DND-41 (cell line): ENCODE data around the gene ERCC1.

ENCODE experiments used
- ATAC-seq: fragments of 200-7000 bp; cut with Tn5 transposase; 3 replicates; pipeline ENCODE4 v1.9.1; 2021; ENCODE audit warnings: low read depth; ENCODE audit not compliant: insufficient read depth
- DNase-seq: peaks from one replicate; pipeline ENCODE4 v3.0.0-alpha.2; 2020
- H2AFZ ChIP-seq: 2 replicates; pipeline ENCODE4 v1.6.0; 2012; ENCODE audit warnings: low read depth, low read length
- H3K27ac ChIP-seq: 2 replicates; pipeline ENCODE4 v1.5.1; 2012; ENCODE audit warnings: low read length, inconsistent platforms
- H3K27me3 ChIP-seq: fragments of 200-600 bp; sonication (generic); 2 replicates; pipeline ENCODE4 v1.6.0; 2012; ENCODE audit warnings: low read length, mild to moderate bottlenecking, inconsistent platforms; ENCODE audit not compliant: insufficient read depth, poor library complexity
- H3K36me3 ChIP-seq: 2 replicates; pipeline ENCODE4 v1.5.1; 2012; ENCODE audit warnings: low read length, inconsistent platforms; ENCODE audit not compliant: insufficient read depth
- H3K4me1 ChIP-seq: 2 replicates; pipeline ENCODE4 v1.5.1; 2012; ENCODE audit warnings: mild to moderate bottlenecking, low read length; ENCODE audit not compliant: insufficient read depth
- H3K4me2 ChIP-seq: 2 replicates; pipeline ENCODE4 v1.6.0; 2012; ENCODE audit warnings: mild to moderate bottlenecking, moderate library complexity, low read length, inconsistent platforms; ENCODE audit not compliant: insufficient read depth
- H3K4me3 ChIP-seq, 2 experiments: fragments of 200-600 bp in 1 of 2; shearing (Covaris generic) in 1 of 2; 2 replicates each; pipeline ENCODE4 v1.5.1; 2012 to 2016; ENCODE audit warnings: inconsistent platforms in 2 of 2, low read length in 2 of 2, mild to moderate bottlenecking in 2 of 2, low read depth in 1 of 2, moderate library complexity in 1 of 2
- H3K79me2 ChIP-seq: 2 replicates; pipeline ENCODE4 v1.6.0; 2012; ENCODE audit warnings: low read length, inconsistent platforms; ENCODE audit not compliant: insufficient read depth
- H3K9ac ChIP-seq: 2 replicates; pipeline ENCODE4 v1.6.0; 2012; ENCODE audit warnings: low read depth, mild to moderate bottlenecking, inconsistent platforms, low read length, moderate library complexity
- H3K9me3 ChIP-seq: 2 replicates; pipeline ENCODE4 v1.5.1; 2012; ENCODE audit warnings: low read length, moderate library complexity, mild to moderate bottlenecking, inconsistent platforms; ENCODE audit not compliant: insufficient read depth, severe bottlenecking
- H4K20me1 ChIP-seq: 2 replicates; pipeline ENCODE4 v1.6.0; 2012; ENCODE audit warnings: low read length; ENCODE audit not compliant: insufficient read depth
- EZH2 ChIP-seq: IDR thresholded peaks from 3 replicates; pipeline ENCODE4 v1.6.1; 2012; ENCODE audit warnings: borderline replicate concordance, low read depth, mild to moderate bottlenecking, moderate library complexity, low read length, inconsistent platforms; ENCODE audit not compliant: severe bottlenecking
- TF ChIP-seq, protein P1 (sequence below): IDR thresholded peaks from 2 replicates; pipeline ENCODE4 v1.5.1; 2012; ENCODE audit warnings: borderline replicate concordance, low read length, moderate library complexity, mild to moderate bottlenecking; ENCODE audit not compliant: poor library complexity, severe bottlenecking; ENCODE audit errors: extremely low read depth

Gene ERCC1

GRCh38 chr19:45368127-45368526 lies 55.6 kb downstream of the ERCC1 start:
- ATAC-seq (no peak), DNase-seq (no peak)
- no peak overlapping the region for H3K27ac ChIP-seq
- H3K9me3 ChIP-seq = no peaks in the 10 kb centered on the region
- H2AFZ ChIP-seq = no peak overlapping the region
- H3K27me3 ChIP-seq = no peaks in the 10 kb centered on the region
- H3K9ac ChIP-seq = no peak overlapping the region
- peaks cover 17% of the 10 kb centered on the region for H3K79me2 ChIP-seq
- no peak for TF ChIP-seq EZH2
- TF ChIP-seq, protein P1, sequence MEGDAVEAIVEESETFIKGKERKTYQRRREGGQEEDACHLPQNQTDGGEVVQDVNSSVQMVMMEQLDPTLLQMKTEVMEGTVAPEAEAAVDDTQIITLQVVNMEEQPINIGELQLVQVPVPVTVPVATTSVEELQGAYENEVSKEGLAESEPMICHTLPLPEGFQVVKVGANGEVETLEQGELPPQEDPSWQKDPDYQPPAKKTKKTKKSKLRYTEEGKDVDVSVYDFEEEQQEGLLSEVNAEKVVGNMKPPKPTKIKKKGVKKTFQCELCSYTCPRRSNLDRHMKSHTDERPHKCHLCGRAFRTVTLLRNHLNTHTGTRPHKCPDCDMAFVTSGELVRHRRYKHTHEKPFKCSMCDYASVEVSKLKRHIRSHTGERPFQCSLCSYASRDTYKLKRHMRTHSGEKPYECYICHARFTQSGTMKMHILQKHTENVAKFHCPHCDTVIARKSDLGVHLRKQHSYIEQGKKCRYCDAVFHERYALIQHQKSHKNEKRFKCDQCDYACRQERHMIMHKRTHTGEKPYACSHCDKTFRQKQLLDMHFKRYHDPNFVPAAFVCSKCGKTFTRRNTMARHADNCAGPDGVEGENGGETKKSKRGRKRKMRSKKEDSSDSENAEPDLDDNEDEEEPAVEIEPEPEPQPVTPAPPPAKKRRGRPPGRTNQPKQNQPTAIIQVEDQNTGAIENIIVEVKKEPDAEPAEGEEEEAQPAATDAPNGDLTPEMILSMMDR = no peak
- peaks cover 32% of the 10 kb centered on the region for H3K36me3 ChIP-seq
- peaks cover 9% of the 10 kb centered on the region; the same call in 1 of the 2 replicates for H4K20me1 ChIP-seq
- H3K4me2 ChIP-seq = peak overlapping the region; percentile 98; the same call in 1 of the 2 replicates
- H3K4me1 ChIP-seq = peaks cover 29% of the 10 kb centered on the region
- no peak overlapping the region for H3K4me3 ChIP-seq

- Histone ChIP-seq H3K4me1 (peaks cover 16% of the 10 kb centered on the region), H3K9ac (no peak overlapping the region), H2AFZ (no peak overlapping the region), H3K27ac (no peak overlapping the region), H3K79me2 (peaks cover 12% of the 10 kb centered on the region), H3K4me2 (no peak overlapping the region), H3K27me3 (no peaks in the 10 kb centered on the region), H3K36me3 (peaks cover 53% of the 10 kb centered on the region), H3K9me3 (no peaks in the 10 kb centered on the region), H3K4me3 (no peak overlapping the region), H4K20me1 (peaks cover 9% of the 10 kb centered on the region; the same call in 1 of the 2 replicates)
- DNase-seq (no peak), ATAC-seq (no peak)
- TF ChIP-seq, protein P1 = no peak
- TF ChIP-seq EZH2 = no peak
Observed at GRCh38 chr19:45364696-45365095, 59.0 kb downstream of the ERCC1 start.

GRCh38 chr19:45363861-45364459 lies 59.8 kb downstream of the ERCC1 start:
- Histone ChIP-seq H3K36me3 (peaks cover 60% of the 10 kb centered on the region), H3K4me1 (peaks cover 9% of the 10 kb centered on the region), H3K4me3 (no peak overlapping the region), H3K27me3 (no peaks in the 10 kb centered on the region), H3K9me3 (no peaks in the 10 kb centered on the region), H3K79me2 (peaks cover 8% of the 10 kb centered on the region; the same call in 1 of the 2 replicates), H3K27ac (no peak overlapping the region), H3K4me2 (no peak overlapping the region), H3K9ac (no peak overlapping the region), H4K20me1 (peaks cover 9% of the 10 kb centered on the region; the same call in 1 of the 2 replicates), H2AFZ (no peak overlapping the region)
- DNase-seq (no peak), ATAC-seq (no peak)
- no peak for TF ChIP-seq EZH2
- TF ChIP-seq, protein P1 = no peak

DNA sequence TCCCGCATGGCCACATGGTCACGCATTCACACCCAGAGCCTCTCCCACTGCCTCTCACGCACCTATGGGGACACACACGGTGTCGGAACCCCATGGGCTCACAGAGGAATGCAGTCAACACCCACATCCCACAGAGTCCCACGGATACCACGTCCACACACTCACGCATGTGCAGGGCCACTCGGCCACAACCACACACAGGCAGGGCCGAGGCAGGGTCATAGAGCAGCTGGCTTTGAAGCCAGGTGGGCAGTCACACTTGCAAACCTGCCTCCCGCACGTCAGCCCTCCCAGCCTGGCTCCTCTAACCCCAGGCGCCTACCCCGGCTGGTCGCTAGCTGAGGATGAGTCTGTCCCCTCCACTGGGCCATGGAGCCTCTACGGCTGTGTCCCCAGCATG lies 61.4 kb downstream of the ERCC1 start:
- Histone ChIP-seq H3K4me2 (no peak overlapping the region), H3K79me2 (no peaks in the 10 kb centered on the region), H3K9me3 (no peaks in the 10 kb centered on the region), H4K20me1 (peaks cover 10% of the 10 kb centered on the region; the same call in 1 of the 2 replicates), H3K36me3 (peaks cover 57% of the 10 kb centered on the region), H3K9ac (no peak overlapping the region), H3K27me3 (no peaks in the 10 kb centered on the region), H3K4me3 (no peak overlapping the region), H2AFZ (no peak overlapping the region), H3K4me1 (no peaks in the 10 kb centered on the region), H3K27ac (no peak overlapping the region)
- DNase-seq (no peak), ATAC-seq (no peak)
- TF ChIP-seq EZH2 = no peak
- TF ChIP-seq, protein P1 = no peak
